Mononuclear cell (primary cell): ENCODE results near the gene GAS7. TPM values are rescaled to one million over a fixed set of nuclear protein-coding genes. Genes with fewer than 3 reads are reported as not detected.

Source experiments
- H3K27me3 ChIP-seq: 2 replicates; pipeline ENCODE4 v1.6.0; 2011; ENCODE audit warnings: low read length, control low read depth; ENCODE audit not compliant: insufficient read depth
- H3K4me1 ChIP-seq: 2 replicates; pipeline ENCODE4 v1.5.1; 2011; ENCODE audit warnings: mild to moderate bottlenecking, low read length, control low read depth; ENCODE audit not compliant: insufficient read depth
- H3K4me3 ChIP-seq: 2 replicates; pipeline ENCODE4 v1.5.1; 2011; ENCODE audit warnings: mild to moderate bottlenecking, low read length, moderate library complexity
- H3K9me3 ChIP-seq: 2 replicates; pipeline ENCODE4 v1.5.1; 2011; ENCODE audit warnings: low read depth, mild to moderate bottlenecking, control low read depth, low read length
- total RNA-seq: library from RNA; depleted of rRNA; stranded (reverse); fragments of >200 nt; gene quantifications from one replicate; pipeline ENCODE4 v1.2.3, GENCODE V29; 2012

GAS7 gene
- total RNA-seq, 1 donor: 38.4 TPM

DNA sequence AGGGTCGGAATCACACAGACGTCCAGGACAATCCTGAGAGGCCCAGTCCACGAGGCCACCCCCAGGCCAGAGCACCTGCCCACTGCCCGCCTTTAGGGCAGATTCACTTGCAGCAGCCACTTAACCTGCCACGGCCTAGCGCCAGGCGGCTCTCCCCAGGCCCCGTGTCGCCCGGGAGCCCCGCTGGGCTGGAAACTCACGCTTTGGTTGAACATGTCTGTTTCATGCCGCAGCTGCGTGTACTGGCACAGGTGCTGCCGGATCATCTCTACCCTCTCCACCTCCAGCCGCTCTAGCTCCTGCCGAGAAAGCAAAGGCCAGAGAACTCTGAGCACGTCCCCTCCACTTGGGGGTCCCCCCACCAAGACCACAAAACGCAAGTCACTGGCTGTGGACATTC is 280.6 kb downstream of the GAS7 start:
- Histone ChIP-seq H3K9me3 (no peaks in the 10 kb centered on the region), H3K4me1 (no peaks in the 10 kb centered on the region), H3K27me3 (no peaks in the 10 kb centered on the region), H3K4me3 (no peak overlapping the region)

GRCh38 chr17:9917131-9917530 is 281.3 kb downstream of the GAS7 start:
- no peaks in the 10 kb centered on the region for H3K9me3 ChIP-seq
- no peaks in the 10 kb centered on the region for H3K27me3 ChIP-seq
- H3K4me3 ChIP-seq: no peak overlapping the region

DNA sequence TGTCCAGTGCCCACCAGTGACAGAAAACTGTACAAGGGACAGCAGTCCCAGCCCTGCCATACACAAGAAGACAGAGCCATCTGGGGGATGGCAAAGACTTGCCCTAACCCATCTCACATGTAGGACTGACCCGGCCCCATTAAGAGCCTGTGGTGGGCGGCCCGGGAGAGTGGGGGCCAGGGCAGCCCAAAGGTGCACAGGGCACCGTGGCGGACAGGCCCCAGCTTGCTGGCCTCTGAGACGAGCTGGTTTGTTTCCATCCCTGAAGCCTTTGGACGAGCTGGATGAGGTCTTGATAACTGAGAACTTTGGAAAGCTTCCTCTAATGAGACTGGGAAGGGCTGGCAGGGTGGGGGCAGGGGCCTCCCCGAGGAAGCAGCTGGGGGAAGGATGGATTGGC is 282.3 kb downstream of the GAS7 start:
- Histone ChIP-seq H3K4me3 (no peak overlapping the region), H3K27me3 (no peaks in the 10 kb centered on the region), H3K4me1 (no peaks in the 10 kb centered on the region), H3K9me3 (no peaks in the 10 kb centered on the region)

More at GRCh38 chr17:9917131-9917530, 281.3 kb downstream of the GAS7 start:
- H3K4me1 ChIP-seq: no peaks in the 10 kb centered on the region

DNA sequence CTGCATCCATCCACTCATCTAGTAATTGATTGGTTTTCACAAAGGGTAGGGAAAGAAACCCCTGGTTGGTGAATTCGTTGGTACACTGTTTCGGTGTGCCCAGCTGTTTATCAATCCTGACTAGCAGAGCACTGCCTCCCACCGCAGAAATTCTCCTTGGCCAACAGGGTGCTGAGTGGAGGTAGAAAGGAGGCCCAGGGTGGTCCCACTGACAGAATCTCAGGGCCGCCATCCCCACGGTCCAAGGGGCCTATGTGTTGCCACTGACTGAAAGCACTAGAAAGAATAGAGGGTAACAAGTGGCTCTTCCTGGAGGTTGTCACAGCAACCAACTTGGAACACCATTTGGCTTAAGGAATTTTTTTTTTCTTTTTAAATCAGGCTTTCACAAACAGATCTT is 284.9 kb downstream of the GAS7 start:
- Histone ChIP-seq H3K9me3 (no peaks in the 10 kb centered on the region), H3K4me3 (no peak overlapping the region), H3K27me3 (no peaks in the 10 kb centered on the region), H3K4me1 (no peaks in the 10 kb centered on the region)

DNA sequence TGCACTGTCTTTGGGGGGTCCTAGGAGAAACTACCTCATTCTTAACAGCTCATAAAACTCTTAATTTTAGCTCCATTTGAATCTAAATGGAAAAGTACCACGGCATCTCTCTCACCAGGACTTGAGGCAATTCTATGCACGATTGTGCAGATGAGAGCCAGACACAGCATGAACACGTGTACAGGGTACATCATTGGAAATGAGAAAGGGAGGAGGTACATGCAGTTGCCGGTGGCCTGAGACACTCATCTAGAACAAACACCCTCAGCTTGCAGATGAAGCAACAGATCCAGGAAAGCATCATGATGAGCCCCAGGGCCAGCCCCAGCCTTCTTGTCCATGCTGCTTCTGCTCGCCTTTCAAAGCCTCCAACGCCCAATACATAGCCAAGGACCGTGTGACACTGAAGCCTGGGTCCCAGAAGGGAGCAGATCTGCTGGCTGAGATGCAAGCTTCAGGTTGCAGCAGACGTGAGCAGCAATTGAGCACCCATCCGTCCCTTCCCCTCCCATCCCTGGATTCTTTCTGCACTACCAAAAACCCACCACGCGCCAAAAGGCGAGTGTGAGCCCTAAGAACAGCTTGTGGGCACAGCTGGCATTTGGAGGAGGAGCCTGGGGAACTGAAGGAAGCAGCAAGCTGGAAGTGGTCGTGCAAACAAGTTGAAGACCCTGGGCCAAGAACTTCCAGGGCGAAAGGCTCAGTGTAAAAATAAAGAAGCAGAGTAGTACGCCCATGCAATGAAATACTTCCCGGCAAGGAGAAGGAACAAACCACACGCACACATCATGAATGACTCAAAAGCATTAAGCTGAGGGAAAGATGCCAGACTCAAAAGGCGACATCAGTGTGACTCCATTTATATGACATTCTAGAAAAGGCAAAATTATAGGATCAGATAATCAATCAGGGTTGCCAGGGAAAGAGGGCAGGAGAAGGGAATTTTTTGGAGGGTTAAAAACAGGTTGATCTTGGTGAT is 286.0 kb downstream of the GAS7 start:
- no peaks in the 10 kb centered on the region for H3K27me3 ChIP-seq
- no peaks in the 10 kb centered on the region for H3K4me1 ChIP-seq
- no peaks in the 10 kb centered on the region for H3K9me3 ChIP-seq
- no peak overlapping the region for H3K4me3 ChIP-seq

DNA sequence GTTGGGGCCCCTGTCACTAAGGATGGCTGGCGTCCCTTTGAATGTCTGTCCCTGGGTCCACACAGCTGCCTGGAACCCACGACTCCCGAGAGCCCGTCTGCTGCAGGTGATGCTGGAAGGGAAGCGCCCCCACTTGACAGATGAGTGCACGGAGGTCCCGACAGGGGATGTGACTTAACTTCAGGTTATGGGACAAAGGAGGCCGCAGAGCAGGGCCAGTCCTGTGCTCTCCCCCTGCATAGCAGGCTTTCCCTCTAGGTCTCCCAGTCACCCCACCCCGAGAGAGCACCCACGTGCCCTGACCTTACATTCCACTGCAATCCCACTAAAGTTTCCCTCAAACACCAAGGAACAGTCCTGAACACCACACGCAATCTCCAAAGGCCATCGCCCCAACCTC is 287.3 kb downstream of the GAS7 start:
- no peaks in the 10 kb centered on the region for H3K4me1 ChIP-seq
- H3K9me3 ChIP-seq: no peaks in the 10 kb centered on the region
- no peak overlapping the region for H3K4me3 ChIP-seq
- H3K27me3 ChIP-seq: no peaks in the 10 kb centered on the region

DNA sequence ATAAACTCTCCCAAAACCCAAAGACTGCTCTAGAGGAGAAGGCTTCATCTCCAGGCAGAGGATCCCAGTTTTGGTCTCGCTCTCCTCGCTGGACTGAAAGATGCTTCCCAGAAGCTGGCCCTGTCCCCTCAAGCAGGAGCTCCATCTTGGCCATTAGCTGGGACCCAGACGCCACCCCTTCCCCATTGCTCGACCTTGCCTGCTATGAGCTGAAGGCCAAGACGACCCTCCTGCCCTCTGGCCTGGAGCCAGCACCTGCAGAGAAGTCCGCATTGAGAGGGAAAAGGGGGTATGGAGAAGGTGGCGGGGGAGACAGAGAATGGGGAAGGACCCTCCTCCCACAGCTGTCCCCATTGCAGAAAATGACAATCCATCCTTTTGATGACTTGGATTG is 289.8 kb downstream of the GAS7 start:
- Histone ChIP-seq H3K9me3 (no peaks in the 10 kb centered on the region), H3K4me3 (no peak overlapping the region), H3K4me1 (no peaks in the 10 kb centered on the region), H3K27me3 (no peaks in the 10 kb centered on the region)

- Histone ChIP-seq H3K4me1 (no peaks in the 10 kb centered on the region), H3K27me3 (no peaks in the 10 kb centered on the region), H3K9me3 (no peaks in the 10 kb centered on the region), H3K4me3 (no peak overlapping the region)
Measured at GRCh38 chr17:9907883-9908648, 290.3 kb downstream of the GAS7 start.

GRCh38 chr17:9907131-9907530 is 291.3 kb downstream of the GAS7 start:
- Histone ChIP-seq H3K4me3 (no peak overlapping the region), H3K27me3 (no peaks in the 10 kb centered on the region), H3K4me1 (no peaks in the 10 kb centered on the region), H3K9me3 (no peaks in the 10 kb centered on the region)

GRCh38 chr17:9906616-9907015 is 291.8 kb downstream of the GAS7 start:
- no peaks in the 10 kb centered on the region for H3K9me3 ChIP-seq
- H3K4me1 ChIP-seq: no peaks in the 10 kb centered on the region

GRCh38 chr17:9905902-9906301 is 292.5 kb downstream of the GAS7 start:
- Histone ChIP-seq H3K4me1 (no peaks in the 10 kb centered on the region), H3K4me3 (no peak overlapping the region), H3K27me3 (no peaks in the 10 kb centered on the region), H3K9me3 (no peaks in the 10 kb centered on the region)

More at GRCh38 chr17:9906616-9907015, 291.8 kb downstream of the GAS7 start:
- Histone ChIP-seq H3K27me3 (no peaks in the 10 kb centered on the region), H3K4me3 (no peak overlapping the region)

DNA sequence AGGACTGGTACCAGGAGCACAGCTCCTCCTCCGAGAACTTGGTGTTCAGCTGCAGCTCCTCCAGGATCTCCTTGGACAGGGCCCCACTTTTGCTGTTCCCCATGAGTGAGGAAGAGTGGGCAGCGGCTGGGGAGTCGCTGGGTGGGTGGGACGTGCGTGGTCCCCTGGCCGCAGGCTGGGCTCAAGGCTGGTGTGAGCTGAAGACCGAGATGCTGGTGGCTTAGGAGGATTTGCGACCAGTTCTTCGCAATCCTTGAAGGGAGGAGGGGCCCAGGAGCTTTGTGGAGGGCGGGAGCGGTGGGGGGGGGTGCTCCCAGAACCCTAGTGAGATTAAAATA is 293.4 kb downstream of the GAS7 start, which contains the start of gene RCVRN:
TSS of gene RCVRN (minus strand) at position 194 of the 338 bp plus-strand sequence. CDS start at position 103, 91 bp downstream.
- Histone ChIP-seq H3K9me3 (no peaks in the 10 kb centered on the region), H3K27me3 (no peaks in the 10 kb centered on the region), H3K4me3 (no peak within 1 kb of the TSS), H3K4me1 (peaks cover 4% of the 10 kb centered on the region)

DNA sequence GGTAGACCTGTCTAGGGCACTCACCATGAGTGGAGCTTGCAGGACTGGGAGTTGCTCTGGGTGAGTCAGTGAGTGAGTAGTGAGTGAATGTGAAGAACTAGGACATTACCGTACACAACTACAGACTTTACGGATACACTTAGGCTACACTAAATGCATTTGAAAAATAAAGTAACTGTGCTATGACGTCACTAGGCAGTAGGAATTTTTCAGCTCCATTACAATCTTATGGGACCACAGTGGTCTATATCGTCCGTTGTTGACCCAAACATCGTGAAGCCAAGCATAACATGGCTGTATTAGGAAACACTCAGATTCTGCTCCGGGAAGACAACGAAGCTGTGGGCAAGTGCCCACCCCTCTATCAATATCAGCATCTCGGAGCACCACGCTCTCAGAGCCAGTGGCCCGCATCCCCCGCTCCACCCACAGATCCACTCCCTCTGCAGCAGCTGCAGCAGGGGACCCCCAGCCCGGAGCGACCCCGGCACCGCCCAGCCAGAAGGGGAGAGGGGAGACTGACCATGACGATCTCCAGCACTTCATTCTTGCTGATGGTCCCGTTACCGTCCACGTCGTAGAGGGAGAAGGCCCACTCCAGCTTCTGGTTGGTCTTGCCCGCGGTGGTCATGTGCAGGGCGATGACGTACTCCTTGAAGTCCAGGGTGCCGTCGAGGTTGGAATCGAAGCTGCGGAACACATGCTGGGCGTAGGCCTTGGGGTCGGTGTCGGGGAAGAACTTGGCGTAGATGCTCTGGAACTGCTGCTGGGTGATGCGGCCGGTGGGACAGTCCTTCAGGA is 293.9 kb downstream of the GAS7 start:
- Histone ChIP-seq H3K4me3 (no peak overlapping the region), H3K9me3 (no peaks in the 10 kb centered on the region), H3K27me3 (no peaks in the 10 kb centered on the region), H3K4me1 (peaks cover 4% of the 10 kb centered on the region)

GRCh38 chr17:9902120-9902519 is 296.3 kb downstream of the GAS7 start:
- no peak overlapping the region for H3K4me3 ChIP-seq
- no peaks in the 10 kb centered on the region for H3K27me3 ChIP-seq
- H3K9me3 ChIP-seq: no peaks in the 10 kb centered on the region
- H3K4me1 ChIP-seq: peaks cover 4% of the 10 kb centered on the region

DNA sequence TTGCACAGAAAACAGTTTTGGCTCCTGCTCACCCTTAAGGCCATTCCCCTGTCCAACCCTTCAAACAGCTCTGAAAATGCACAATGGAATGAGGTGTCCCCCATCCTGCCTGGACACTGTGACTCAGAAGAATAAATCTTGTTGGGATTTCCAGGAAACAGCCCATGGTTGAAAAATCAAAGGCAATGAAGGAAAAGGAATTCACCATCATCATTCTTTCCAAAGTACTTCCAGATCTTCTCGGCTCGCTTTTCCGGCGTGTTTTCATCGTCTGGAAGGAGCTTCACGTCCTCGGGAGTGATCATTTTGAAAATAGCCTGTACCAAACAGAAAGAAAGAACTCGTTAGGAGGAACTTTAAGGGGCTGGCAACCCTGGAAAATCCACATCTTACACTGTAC is 297.6 kb downstream of the GAS7 start:
- H3K4me3 ChIP-seq: no peak overlapping the region
- H3K9me3 ChIP-seq: no peaks in the 10 kb centered on the region
- H3K27me3 ChIP-seq: no peaks in the 10 kb centered on the region
- peaks cover 4% of the 10 kb centered on the region for H3K4me1 ChIP-seq
